Peyer's patch (tissue), 4 donors: ENCODE measurements around the gene MLKL.

Experiments
- POLR2A ChIP-seq, 2 donors: fragments of 450-650 bp; IDR thresholded peaks; one replicate each; pipeline ENCODE4 v1.5.1; 2017; ENCODE audit warnings: antibody characterized with exemption in 2 of 2, mild to moderate bottlenecking in 2 of 2, moderate library complexity in 2 of 2
- TF ChIP-seq, protein P1 (sequence below), 6 experiments: fragments of 450-650 bp in 4 of 6; fragments of 200-600 bp in 2 of 6; sonication (generic) in 1 of 6; IDR thresholded peaks; one replicate each; pipeline ENCODE4 v1.5.1; 2017 to 2019; ENCODE audit warnings: antibody characterized with exemption in 6 of 6, mild to moderate bottlenecking in 3 of 6, moderate library complexity in 1 of 6

DNA sequence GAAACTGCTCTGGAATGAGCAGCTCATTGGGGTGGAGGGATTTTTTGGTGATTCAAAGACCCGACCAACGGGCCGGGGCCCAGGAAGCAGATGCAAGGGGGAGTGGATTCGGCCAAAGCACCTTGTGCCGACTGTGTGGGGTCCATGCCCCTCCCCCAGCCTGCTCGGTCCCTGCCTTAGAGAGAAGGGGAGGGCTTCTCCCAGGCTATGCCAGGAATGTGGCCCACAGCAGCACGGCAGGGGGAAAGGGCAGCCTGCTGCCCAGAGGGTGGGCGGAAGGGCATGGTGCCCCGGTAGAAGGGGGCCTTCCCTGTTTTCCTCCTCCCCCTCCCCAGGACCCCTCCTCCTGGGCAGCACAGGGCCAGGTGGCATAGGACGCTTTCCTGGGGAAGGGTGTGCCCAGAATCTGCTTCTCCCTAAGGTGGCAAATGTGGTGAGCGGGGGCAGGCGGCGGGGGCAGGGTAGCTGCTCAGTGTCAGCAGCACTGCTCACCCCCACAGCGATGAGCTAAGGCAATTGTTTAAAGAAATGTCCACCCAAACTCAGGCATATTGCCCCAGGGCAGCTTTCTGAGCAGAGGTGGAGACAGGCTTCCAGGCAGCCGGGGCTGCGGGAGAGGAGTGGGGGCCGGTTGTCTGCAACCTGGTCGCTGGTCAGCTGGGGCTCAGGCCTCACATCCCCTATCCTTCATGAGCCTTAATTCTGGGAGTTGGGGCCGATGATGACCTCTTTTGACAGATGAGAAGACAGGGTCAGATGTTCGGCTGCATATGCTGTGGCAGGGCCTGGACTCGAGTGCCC, 33.9 kb upstream of the MLKL start:
- TF ChIP-seq, protein P1, sequence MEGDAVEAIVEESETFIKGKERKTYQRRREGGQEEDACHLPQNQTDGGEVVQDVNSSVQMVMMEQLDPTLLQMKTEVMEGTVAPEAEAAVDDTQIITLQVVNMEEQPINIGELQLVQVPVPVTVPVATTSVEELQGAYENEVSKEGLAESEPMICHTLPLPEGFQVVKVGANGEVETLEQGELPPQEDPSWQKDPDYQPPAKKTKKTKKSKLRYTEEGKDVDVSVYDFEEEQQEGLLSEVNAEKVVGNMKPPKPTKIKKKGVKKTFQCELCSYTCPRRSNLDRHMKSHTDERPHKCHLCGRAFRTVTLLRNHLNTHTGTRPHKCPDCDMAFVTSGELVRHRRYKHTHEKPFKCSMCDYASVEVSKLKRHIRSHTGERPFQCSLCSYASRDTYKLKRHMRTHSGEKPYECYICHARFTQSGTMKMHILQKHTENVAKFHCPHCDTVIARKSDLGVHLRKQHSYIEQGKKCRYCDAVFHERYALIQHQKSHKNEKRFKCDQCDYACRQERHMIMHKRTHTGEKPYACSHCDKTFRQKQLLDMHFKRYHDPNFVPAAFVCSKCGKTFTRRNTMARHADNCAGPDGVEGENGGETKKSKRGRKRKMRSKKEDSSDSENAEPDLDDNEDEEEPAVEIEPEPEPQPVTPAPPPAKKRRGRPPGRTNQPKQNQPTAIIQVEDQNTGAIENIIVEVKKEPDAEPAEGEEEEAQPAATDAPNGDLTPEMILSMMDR (IDR thresholded peaks at IDR 0.05), result no peak
- no peak for TF ChIP-seq POLR2A (IDR thresholded peaks at IDR 0.05)
